Stimulated activated CD4-positive, alpha-beta T cell treated with anti-CD3 and anti-CD28 coated beads, Interleukin-4, amount 100 ng/mL, for 4 hours (primary cell): ENCODE measurements around the gene RASSF4.

Experiments used
- DNase-seq, 2 experiments: peaks; one replicate each; pipeline ENCODE4 v3.0.0-alpha.2; 2020

Gene RASSF4

GRCh38 chr10:44977287-44978212 is 17.9 kb downstream of the RASSF4 start:
- no peak for DNase-seq

- no peak for DNase-seq
These were observed 18.6 kb downstream of the RASSF4 start for GRCh38 chr10:44978213-44978569.

- DNase-seq = no peak
These were observed 19.1 kb downstream of the RASSF4 start, which contains the start of gene DEPP1 for GRCh38 chr10:44978570-44979280. Gene DEPP1, minus strand, starts transcription at chr10:44978809. Its CDS starts 779 bp downstream, at chr10:44978030.

GRCh38 chr10:44979281-44980191 is 19.9 kb downstream of the RASSF4 start:
- no peak for DNase-seq

- DNase-seq = no peak
These were observed 20.9 kb downstream of the RASSF4 start for GRCh38 chr10:44980309-44981171.

- DNase-seq = no peak
These were observed 21.8 kb downstream of the RASSF4 start for GRCh38 chr10:44981172-44982113.

- DNase-seq = no peak
These were observed 22.5 kb downstream of the RASSF4 start for GRCh38 chr10:44982114-44982460.

- no peak for DNase-seq
These were observed 22.9 kb downstream of the RASSF4 start for GRCh38 chr10:44982496-44982895.

- no peak for DNase-seq
These were observed 23.7 kb downstream of the RASSF4 start for GRCh38 chr10:44983066-44983894.

- no peak for DNase-seq
These were observed 24.3 kb downstream of the RASSF4 start for GRCh38 chr10:44983895-44984278.

GRCh38 chr10:44984671-44985101 is 25.1 kb downstream of the RASSF4 start:
- DNase-seq = no peak

GRCh38 chr10:44985175-44985681 is 25.6 kb downstream of the RASSF4 start:
- no peak for DNase-seq

- DNase-seq = no peak
These were observed 26.6 kb downstream of the RASSF4 start for GRCh38 chr10:44986179-44986578.

- no peak for DNase-seq
These were observed 27.1 kb downstream of the RASSF4 start for GRCh38 chr10:44986670-44987069.

- DNase-seq = no peak
These were observed 29.5 kb downstream of the RASSF4 start for GRCh38 chr10:44988957-44989585.

- DNase-seq = no peak
These were observed 30.1 kb downstream of the RASSF4 start for GRCh38 chr10:44989597-44990301.

- no peak for DNase-seq
These were observed 30.7 kb downstream of the RASSF4 start for GRCh38 chr10:44990302-44990655.

- no peak for DNase-seq
These were observed 31.4 kb downstream of the RASSF4 start for GRCh38 chr10:44990965-44991364.

GRCh38 chr10:44991571-44991970 is 32.0 kb downstream of the RASSF4 start:
- DNase-seq = no peak
